Keratinocyte (primary cell): Measurements from ENCODE around the gene FBXW12. TPM values are rescaled to one million over a fixed set of nuclear protein-coding genes. Genes with fewer than 3 reads are reported as not detected.

Experiments used
- DNase-seq: peaks from one replicate; pipeline ENCODE4 v3.0.0-alpha.2; 2011; ENCODE audit warnings: low read depth, missing footprints, low spot score
- FAIRE-seq: peaks from 2 replicates; lab custom pipeline; 2011; peaks lifted over from hg19 to GRCh38; lab: Jason Lieb, UNC
- H2AFZ ChIP-seq: 2 replicates; pipeline ENCODE4 v1.6.0; 2012; ENCODE audit warnings: low read length, control low read depth, inconsistent platforms; ENCODE audit not compliant: control insufficient read depth
- H3K27ac ChIP-seq: 2 replicates; pipeline ENCODE4 v1.5.1; 2011; ENCODE audit warnings: low read length; ENCODE audit not compliant: control insufficient read depth, insufficient read depth
- H3K27me3 ChIP-seq: 3 replicates; pipeline ENCODE4 v1.6.0; 2011; ENCODE audit warnings: low read length; ENCODE audit not compliant: control insufficient read depth, insufficient read depth; ENCODE audit errors: extremely low read depth
- H3K36me3 ChIP-seq, 2 experiments: 2 replicates in 1 of 2; 3 replicates in 1 of 2; pipeline ENCODE4 v1.5.1; 2011; ENCODE audit warnings: low read length in 2 of 2, mild to moderate bottlenecking in 1 of 2; ENCODE audit not compliant: control insufficient read depth in 2 of 2, insufficient read depth in 2 of 2; ENCODE audit errors: extremely low read depth in 1 of 2
- H3K4me1 ChIP-seq: 3 replicates; pipeline ENCODE4 v1.5.1; 2011; ENCODE audit warnings: low read length; ENCODE audit not compliant: control insufficient read depth, insufficient read depth; ENCODE audit errors: extremely low read depth
- H3K4me2 ChIP-seq: 3 replicates; pipeline ENCODE4 v1.6.0; 2011; ENCODE audit warnings: low read depth, low read length; ENCODE audit not compliant: control insufficient read depth, insufficient read depth; ENCODE audit errors: extremely low read depth
- H3K4me3 ChIP-seq, 3 experiments: fragments of 200-600 bp in 1 of 3; sonication (generic) in 1 of 3; 2 replicates in 2 of 3; 3 replicates in 1 of 3; pipeline ENCODE4 v1.5.1; 2011 to 2016; ENCODE audit warnings: low read length in 3 of 3, mild to moderate bottlenecking in 3 of 3, control low read depth in 2 of 3, inconsistent platforms in 1 of 3, low read depth in 1 of 3, mixed read lengths in 1 of 3, mixed run types in 1 of 3, moderate library complexity in 1 of 3; ENCODE audit not compliant: control insufficient read depth in 2 of 3, insufficient read depth in 2 of 3; ENCODE audit errors: extremely low read depth in 1 of 3
- H3K79me2 ChIP-seq: 2 replicates; pipeline ENCODE4 v1.6.0; 2012; ENCODE audit warnings: low read length; ENCODE audit not compliant: control insufficient read depth, insufficient read depth
- H3K9ac ChIP-seq: 3 replicates; pipeline ENCODE4 v1.6.0; 2011; ENCODE audit warnings: low read length; ENCODE audit not compliant: control insufficient read depth, insufficient read depth; ENCODE audit errors: extremely low read depth
- H3K9me1 ChIP-seq: 3 replicates; pipeline ENCODE4 v1.6.0; 2011; ENCODE audit warnings: low read length; ENCODE audit not compliant: control insufficient read depth, insufficient read depth; ENCODE audit errors: extremely low read depth
- H3K9me3 ChIP-seq: 2 replicates; pipeline ENCODE4 v1.5.1; 2012; ENCODE audit warnings: low read depth, low read length; ENCODE audit not compliant: control insufficient read depth
- H4K20me1 ChIP-seq: 3 replicates; pipeline ENCODE4 v1.6.0; 2011; ENCODE audit warnings: low read length; ENCODE audit not compliant: control insufficient read depth, insufficient read depth; ENCODE audit errors: extremely low read depth
- CTCF ChIP-seq, 3 experiments: IDR thresholded peaks in 1 of 3; conservative IDR thresholded peaks in 1 of 3; optimal IDR thresholded peaks in 1 of 3; 2 replicates in 2 of 3; 3 replicates in 1 of 3; pipeline versions ENCODE3 to v1.5.1; 2011; ENCODE audit warnings: low read length in 3 of 3, mild to moderate bottlenecking in 3 of 3, moderate library complexity in 2 of 3, control low read depth in 1 of 3, inconsistent platforms in 1 of 3; ENCODE audit not compliant: insufficient read depth in 2 of 3; ENCODE audit errors: extremely low read depth in 1 of 3
- EZH2 ChIP-seq: IDR thresholded peaks from one replicate; pipeline ENCODE4 v1.6.1; 2012; ENCODE audit warnings: inconsistent platforms, mild to moderate bottlenecking, low read length, moderate library complexity
- dilution Hi-C: fragments of 300-500 bp; cut with MboI; formaldehyde crosslinking; loops from one replicate; pipeline ENCODE4 v1.7.0; 2020; ENCODE audit warnings: low sequenced_read_pairs; ENCODE audit not compliant: extremely low pct_ligation_motif_present
- polyA plus RNA-seq, 5 experiments: library from polyadenylated mRNA; depleted of rRNA in 3 of 5; stranded (reverse) in 3 of 5; stranded (forward) in 1 of 5; unstranded in 1 of 5; fragments of >200 nt; gene quantifications; 1 replicate in 1 of 5; 2 replicates in 3 of 5; 3 replicates in 1 of 5; pipeline versions ENCODE4 v1.2.1 to v1.2.3, GENCODE V29; 2011 to 2012; ENCODE audit warnings: missing spikeins in 2 of 5, low read depth in 1 of 5, low replicate concordance in 1 of 5

The FBXW12 gene
- polyA plus RNA-seq, 1 donor (not counting 4 experiments of a cell fraction or from before 2014, with no cell fraction given) = not detected

DNA sequence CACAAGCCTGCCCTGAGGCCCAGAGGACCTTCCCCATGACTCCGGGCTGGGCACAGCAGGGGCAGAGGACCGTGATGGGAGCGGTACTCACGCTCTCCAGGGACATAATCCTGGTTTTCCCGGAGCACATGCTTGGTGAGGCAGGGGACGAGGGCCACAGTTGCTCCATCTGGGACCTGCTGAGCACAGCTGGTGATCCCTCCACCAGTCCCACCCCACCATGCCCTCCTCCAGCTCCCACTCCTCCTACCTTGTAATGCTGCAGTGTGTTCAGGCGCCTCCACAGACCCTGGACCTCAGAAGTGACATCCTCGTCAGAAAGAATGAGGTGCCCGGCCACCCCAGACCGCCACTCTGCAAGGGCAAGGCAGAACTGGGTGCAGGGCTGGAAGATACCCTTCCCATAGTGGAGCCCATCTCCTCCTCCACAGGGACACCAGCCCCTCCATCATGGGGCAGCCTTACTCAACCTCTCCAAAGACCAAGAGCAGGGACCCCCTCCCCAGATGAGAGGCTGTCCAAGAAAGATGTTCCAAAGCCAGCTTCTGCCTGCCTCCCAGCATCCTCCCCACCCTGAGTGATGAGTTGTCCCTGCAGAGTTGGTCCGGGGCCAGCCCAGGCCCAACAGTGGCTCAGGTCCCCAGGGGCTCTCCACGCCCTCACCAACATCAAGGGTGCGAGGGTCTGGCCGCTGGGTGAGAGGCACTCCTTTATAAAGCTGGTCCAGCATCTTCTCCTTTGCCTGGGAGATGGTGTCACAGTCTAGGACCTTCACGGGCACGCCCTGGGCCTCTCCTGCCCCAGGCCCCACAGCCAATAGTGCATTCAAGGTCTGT is 38.4 kb downstream of the FBXW12 start:
- Histone ChIP-seq H4K20me1 (peaks cover 10% of the 10 kb centered on the region), H3K27ac (no peak overlapping the region), H3K9me1 (peaks cover 3% of the 10 kb centered on the region), H3K79me2 (no peaks in the 10 kb centered on the region), H3K4me3 (no peak overlapping the region), H3K9ac (no peak overlapping the region), H3K4me1 (peaks cover 12% of the 10 kb centered on the region), H3K9me3 (no peaks in the 10 kb centered on the region), H3K36me3 (peaks cover 64 to 91% of the 10 kb centered on the region in 2 experiments), H2AFZ (no peak overlapping the region), H3K27me3 (no peaks in the 10 kb centered on the region), H3K4me2 (no peak overlapping the region)
- dilution Hi-C loops = no loop called here
- TF ChIP-seq CTCF (optimal IDR thresholded peaks at IDR 0.05 in 1 of 3, IDR thresholded peaks at IDR 0.05 in 1 of 3, conservative IDR thresholded peaks at IDR 0.05 in 1 of 3; ENCODE audit: extremely low read depth in 1 of 3, insufficient read depth in 2 of 3, low read length in 3 of 3) (no peak), EZH2 (no peak)
- FAIRE-seq (no peak), DNase-seq (no peak)

- no peak overlapping the region for H2AFZ ChIP-seq
- no peaks in the 10 kb centered on the region for H3K9me3 ChIP-seq
- no peak overlapping the region for H3K4me3 ChIP-seq
- H3K36me3 ChIP-seq = peaks cover 66 to 93% of the 10 kb centered on the region in 2 experiments
- H3K27ac ChIP-seq = no peak overlapping the region
- H3K4me2 ChIP-seq = no peak overlapping the region
- no peaks in the 10 kb centered on the region for H3K79me2 ChIP-seq
- no peaks in the 10 kb centered on the region for H3K27me3 ChIP-seq
- H3K4me1 ChIP-seq = peaks cover 12% of the 10 kb centered on the region
- no peak overlapping the region for H3K9ac ChIP-seq
- dilution Hi-C loops = no loop called here
- FAIRE-seq = no peak
- TF ChIP-seq EZH2 = no peak
- no peak for TF ChIP-seq CTCF (optimal IDR thresholded peaks at IDR 0.05 in 1 of 3, IDR thresholded peaks at IDR 0.05 in 1 of 3, conservative IDR thresholded peaks at IDR 0.05 in 1 of 3; ENCODE audit: extremely low read depth in 1 of 3, insufficient read depth in 2 of 3, low read length in 3 of 3)
- peaks cover 3% of the 10 kb centered on the region for H3K9me1 ChIP-seq
- DNase-seq = no peak
- peaks cover 10% of the 10 kb centered on the region for H4K20me1 ChIP-seq
Observed at GRCh38 chr3:48411041-48411588, 39.1 kb downstream of the FBXW12 start.
